Activated naive CD8-positive, alpha-beta T cell treated with anti-CD3 and anti-CD28 coated beads for 36 hours (primary cell): ENCODE data around the gene DCD. TPM values are rescaled to one million over a fixed set of nuclear protein-coding genes. Genes with fewer than 3 reads are reported as not detected.

Experiments used
- DNase-seq: peaks from one replicate; pipeline ENCODE4 v3.0.0; 2021
- H3K27ac Mint-ChIP-seq: one replicate; pipeline ENCODE4 v1.8.0; 2022; ENCODE audit warnings: mild to moderate bottlenecking, moderate library complexity, mixed read lengths
- H3K27me3 Mint-ChIP-seq: one replicate; pipeline ENCODE4 v1.8.0; 2022; ENCODE audit warnings: mild to moderate bottlenecking, mixed read lengths
- H3K36me3 Mint-ChIP-seq: one replicate; pipeline ENCODE4 v1.8.0; 2021; ENCODE audit warnings: mild to moderate bottlenecking, mixed read lengths
- H3K4me1 Mint-ChIP-seq: one replicate; pipeline ENCODE4 v1.8.0; 2021; ENCODE audit warnings: mixed read lengths
- H3K4me3 Mint-ChIP-seq: one replicate; pipeline ENCODE4 v1.8.0; 2022; ENCODE audit warnings: mild to moderate bottlenecking, moderate library complexity, mixed read lengths
- H3K9me3 Mint-ChIP-seq: one replicate; pipeline ENCODE4 v1.8.0; 2022; ENCODE audit warnings: mixed read lengths
- total RNA-seq, 2 experiments: library from RNA; stranded (reverse); gene quantifications; one replicate each; pipeline ENCODE4 v1.2.3, GENCODE V29; 2021

DCD gene
- total RNA-seq, 2 experiments from 2014 or later, result not detected

GRCh38 chr12:54631551-54631950 is 16.6 kb downstream of the DCD start:
- Mint-ChIP-seq H3K27ac (no peak overlapping the region), H3K27me3 (peaks cover 37% of the 10 kb centered on the region), H3K9me3 (peaks cover 11% of the 10 kb centered on the region), H3K4me3 (no peak overlapping the region), H3K4me1 (peaks cover 5% of the 10 kb centered on the region), H3K36me3 (no peaks in the 10 kb centered on the region)
- no peak for DNase-seq

- Mint-ChIP-seq H3K27me3 (peaks cover 49% of the 10 kb centered on the region), H3K9me3 (peaks cover 11% of the 10 kb centered on the region), H3K4me3 (no peak overlapping the region), H3K27ac (no peak overlapping the region), H3K4me1 (peaks cover 5% of the 10 kb centered on the region), H3K36me3 (no peaks in the 10 kb centered on the region)
- no peak for DNase-seq
These were observed 18.2 kb downstream of the DCD start for GRCh38 chr12:54629925-54630324.

GRCh38 chr12:54628186-54628846 is 19.8 kb downstream of the DCD start:
- H3K4me3 Mint-ChIP-seq, result no peak overlapping the region
- H3K9me3 Mint-ChIP-seq, result peaks cover 11% of the 10 kb centered on the region
- no peaks in the 10 kb centered on the region for H3K36me3 Mint-ChIP-seq
- no peak overlapping the region for H3K27ac Mint-ChIP-seq
- DNase-seq, result no peak
- peaks cover 56% of the 10 kb centered on the region for H3K27me3 Mint-ChIP-seq
- peaks cover 5% of the 10 kb centered on the region for H3K4me1 Mint-ChIP-seq

- no peak for DNase-seq
- H3K36me3 Mint-ChIP-seq, result no peaks in the 10 kb centered on the region
- no peak overlapping the region for H3K27ac Mint-ChIP-seq
- peaks cover 61% of the 10 kb centered on the region for H3K27me3 Mint-ChIP-seq
- peaks cover 11% of the 10 kb centered on the region for H3K9me3 Mint-ChIP-seq
- peaks cover 2% of the 10 kb centered on the region for H3K4me1 Mint-ChIP-seq
- no peak overlapping the region for H3K4me3 Mint-ChIP-seq
These were observed 20.9 kb downstream of the DCD start for GRCh38 chr12:54627304-54627703.

- H3K27me3 Mint-ChIP-seq, result peaks cover 72% of the 10 kb centered on the region
These were observed 22.6 kb downstream of the DCD start for GRCh38 chr12:54625598-54625997.

GRCh38 chr12:54624315-54625279 is 23.6 kb downstream of the DCD start:
- DNase-seq, result no peak
- peaks cover 66% of the 10 kb centered on the region for H3K27me3 Mint-ChIP-seq

More at GRCh38 chr12:54625598-54625997, 22.6 kb downstream of the DCD start:
- DNase-seq, result no peak
- H3K27ac Mint-ChIP-seq, result no peak overlapping the region
- H3K9me3 Mint-ChIP-seq, result peaks cover 11% of the 10 kb centered on the region
- H3K36me3 Mint-ChIP-seq, result no peaks in the 10 kb centered on the region
- H3K4me1 Mint-ChIP-seq, result no peaks in the 10 kb centered on the region
- no peak overlapping the region for H3K4me3 Mint-ChIP-seq

GRCh38 chr12:54622463-54623183 is 25.5 kb downstream of the DCD start:
- no peaks in the 10 kb centered on the region for H3K36me3 Mint-ChIP-seq
- peaks cover 71% of the 10 kb centered on the region for H3K27me3 Mint-ChIP-seq
- no peaks in the 10 kb centered on the region for H3K4me1 Mint-ChIP-seq
- no peak overlapping the region for H3K27ac Mint-ChIP-seq
- H3K9me3 Mint-ChIP-seq, result peaks cover 6% of the 10 kb centered on the region
- no peak for DNase-seq
- H3K4me3 Mint-ChIP-seq, result no peak overlapping the region

More at GRCh38 chr12:54624315-54625279, 23.6 kb downstream of the DCD start:
- no peaks in the 10 kb centered on the region for H3K36me3 Mint-ChIP-seq
- H3K4me3 Mint-ChIP-seq, result no peak overlapping the region
- peaks cover 11% of the 10 kb centered on the region for H3K9me3 Mint-ChIP-seq
- H3K4me1 Mint-ChIP-seq, result no peaks in the 10 kb centered on the region
- H3K27ac Mint-ChIP-seq, result no peak overlapping the region

- DNase-seq, result no peak
- no peaks in the 10 kb centered on the region for H3K36me3 Mint-ChIP-seq
- peaks cover 3% of the 10 kb centered on the region for H3K4me1 Mint-ChIP-seq
- H3K27ac Mint-ChIP-seq, result no peak overlapping the region
- no peak overlapping the region for H3K4me3 Mint-ChIP-seq
- peaks cover 45% of the 10 kb centered on the region for H3K27me3 Mint-ChIP-seq
- no peaks in the 10 kb centered on the region for H3K9me3 Mint-ChIP-seq
These were observed 31.1 kb downstream of the DCD start for GRCh38 chr12:54616933-54617680.

- Mint-ChIP-seq H3K4me3 (no peak overlapping the region), H3K27me3 (peaks cover 20% of the 10 kb centered on the region), H3K36me3 (no peaks in the 10 kb centered on the region), H3K9me3 (no peaks in the 10 kb centered on the region), H3K4me1 (peaks cover 3% of the 10 kb centered on the region), H3K27ac (no peak overlapping the region)
- no peak for DNase-seq
These were observed 35.9 kb downstream of the DCD start for GRCh38 chr12:54612225-54612750.

GRCh38 chr12:54611715-54612149 is 36.4 kb downstream of the DCD start:
- Mint-ChIP-seq H3K4me1 (peaks cover 2% of the 10 kb centered on the region), H3K27ac (no peak overlapping the region), H3K36me3 (no peaks in the 10 kb centered on the region), H3K9me3 (no peaks in the 10 kb centered on the region), H3K27me3 (peaks cover 15% of the 10 kb centered on the region), H3K4me3 (no peak overlapping the region)
- DNase-seq, result no peak

- no peak overlapping the region for H3K4me3 Mint-ChIP-seq
These were observed 39.4 kb downstream of the DCD start for GRCh38 chr12:54608769-54609168.

GRCh38 chr12:54608156-54608555 is 40.0 kb downstream of the DCD start:
- Mint-ChIP-seq H3K4me1 (peaks cover 2% of the 10 kb centered on the region), H3K27ac (no peak overlapping the region), H3K4me3 (no peak overlapping the region), H3K27me3 (peaks cover 4% of the 10 kb centered on the region), H3K36me3 (no peaks in the 10 kb centered on the region), H3K9me3 (no peaks in the 10 kb centered on the region)
- DNase-seq, result no peak

More at GRCh38 chr12:54608769-54609168, 39.4 kb downstream of the DCD start:
- Mint-ChIP-seq H3K4me1 (no peaks in the 10 kb centered on the region), H3K27me3 (peaks cover 4% of the 10 kb centered on the region), H3K36me3 (no peaks in the 10 kb centered on the region), H3K27ac (no peak overlapping the region), H3K9me3 (no peaks in the 10 kb centered on the region)
- DNase-seq, result no peak

- H3K27me3 Mint-ChIP-seq, result peaks cover 4% of the 10 kb centered on the region
- H3K4me1 Mint-ChIP-seq, result peaks cover 2% of the 10 kb centered on the region
- H3K27ac Mint-ChIP-seq, result no peak overlapping the region
- H3K4me3 Mint-ChIP-seq, result no peak overlapping the region
- H3K9me3 Mint-ChIP-seq, result no peaks in the 10 kb centered on the region
- no peak for DNase-seq
- H3K36me3 Mint-ChIP-seq, result no peaks in the 10 kb centered on the region
These were observed 41.6 kb downstream of the DCD start for GRCh38 chr12:54606556-54606955.
